Coronary artery (tissue), 2 donors: ENCODE results near the gene PPP1R14C.

Experiments used
- DNase-seq: peaks from one replicate; pipeline ENCODE4 v3.0.0-alpha.2; 2017; ENCODE audit warnings: low spot score
- H3K27ac ChIP-seq, 2 donors: fragments of 200-600 bp; sonication (generic); one replicate each; pipeline ENCODE4 v1.5.1; 2016 to 2019
- H3K4me3 ChIP-seq: fragments of 200-600 bp; sonication (generic); 2 replicates; pipeline ENCODE4 v1.5.1; 2016; ENCODE audit warnings: mild to moderate bottlenecking, moderate library complexity
- CTCF ChIP-seq: fragments of 200-600 bp; sonication (generic); IDR thresholded peaks from one replicate; pipeline ENCODE4 v1.5.1; 2019; ENCODE audit warnings: antibody characterized with exemption

Gene PPP1R14C

GRCh38 chr6:150267686-150268561 lies 125.1 kb downstream of the PPP1R14C start:
- H3K27ac ChIP-seq, result no peak overlapping the region
- DNase-seq, result no peak
- H3K4me3 ChIP-seq, result no peak overlapping the region
- no peak for TF ChIP-seq CTCF

- Histone ChIP-seq H3K4me3 (no peak overlapping the region), H3K27ac (no peak overlapping the region)
- DNase-seq, result no peak
- no peak for TF ChIP-seq CTCF
Observed at GRCh38 chr6:150269130-150269856, 126.4 kb downstream of the PPP1R14C start.

- H3K27ac ChIP-seq, result no peak overlapping the region
- no peak for DNase-seq
- no peak for TF ChIP-seq CTCF
- H3K4me3 ChIP-seq, result no peak overlapping the region
Observed at GRCh38 chr6:150269857-150270223, 127.0 kb downstream of the PPP1R14C start.

- Histone ChIP-seq H3K27ac (no peak overlapping the region), H3K4me3 (no peak overlapping the region)
- DNase-seq, result no peak
- no peak for TF ChIP-seq CTCF
Observed at GRCh38 chr6:150270330-150271052, 127.6 kb downstream of the PPP1R14C start.

GRCh38 chr6:150271172-150271500 lies 128.3 kb downstream of the PPP1R14C start:
- DNase-seq, result no peak
- TF ChIP-seq CTCF, result no peak
- H3K27ac ChIP-seq, result no peak overlapping the region
- H3K4me3 ChIP-seq, result no peak overlapping the region

GRCh38 chr6:150271501-150272263 lies 128.8 kb downstream of the PPP1R14C start:
- Histone ChIP-seq H3K27ac (no peak overlapping the region), H3K4me3 (no peak overlapping the region)
- no peak for DNase-seq
- no peak for TF ChIP-seq CTCF
